Retinal pigment epithelial cell (primary cell): ENCODE measurements around the gene ZFAND6.
"Not testable (repeated sequence)": the region's sequence is repeated elsewhere in the genome, so short reads cannot be mapped to it uniquely, and the experiment has no call there.

Experiments used
- DNase-seq: peaks from one replicate; pipeline ENCODE4 v3.0.0-alpha.2; 2010; ENCODE audit warnings: low read depth
- H3K4me3 ChIP-seq: 2 replicates; pipeline ENCODE4 v1.5.1; 2011; ENCODE audit warnings: mild to moderate bottlenecking, low read length, control low read depth, moderate library complexity
- TF ChIP-seq, protein P1 (sequence below): conservative IDR thresholded peaks from 2 replicates; pipeline ENCODE4 v1.5.1; 2011; ENCODE audit warnings: low read depth, low read length, control low read depth, inconsistent platforms

ZFAND6 gene

DNA sequence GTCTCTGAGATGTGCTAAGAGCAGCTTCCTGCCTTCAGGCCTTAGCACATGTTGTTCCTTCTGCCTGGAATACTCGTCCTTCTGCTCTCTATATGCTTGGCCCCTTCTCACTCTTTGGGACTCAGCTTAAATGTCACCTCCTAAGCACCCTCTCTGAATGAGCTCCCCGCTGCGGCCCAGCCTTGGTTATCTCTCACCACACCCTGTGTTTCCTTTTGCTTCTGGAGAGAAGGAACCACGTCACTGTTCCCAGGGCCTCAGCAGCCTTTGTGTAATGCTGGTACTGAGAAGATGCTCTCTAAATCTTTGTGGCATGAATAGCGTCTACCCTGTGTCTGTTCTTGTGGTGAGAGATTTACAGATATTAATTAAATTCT is 95.5 kb downstream of the ZFAND6 start:
- no peak overlapping the region for H3K4me3 ChIP-seq
- no peak for DNase-seq
- TF ChIP-seq, protein P1, sequence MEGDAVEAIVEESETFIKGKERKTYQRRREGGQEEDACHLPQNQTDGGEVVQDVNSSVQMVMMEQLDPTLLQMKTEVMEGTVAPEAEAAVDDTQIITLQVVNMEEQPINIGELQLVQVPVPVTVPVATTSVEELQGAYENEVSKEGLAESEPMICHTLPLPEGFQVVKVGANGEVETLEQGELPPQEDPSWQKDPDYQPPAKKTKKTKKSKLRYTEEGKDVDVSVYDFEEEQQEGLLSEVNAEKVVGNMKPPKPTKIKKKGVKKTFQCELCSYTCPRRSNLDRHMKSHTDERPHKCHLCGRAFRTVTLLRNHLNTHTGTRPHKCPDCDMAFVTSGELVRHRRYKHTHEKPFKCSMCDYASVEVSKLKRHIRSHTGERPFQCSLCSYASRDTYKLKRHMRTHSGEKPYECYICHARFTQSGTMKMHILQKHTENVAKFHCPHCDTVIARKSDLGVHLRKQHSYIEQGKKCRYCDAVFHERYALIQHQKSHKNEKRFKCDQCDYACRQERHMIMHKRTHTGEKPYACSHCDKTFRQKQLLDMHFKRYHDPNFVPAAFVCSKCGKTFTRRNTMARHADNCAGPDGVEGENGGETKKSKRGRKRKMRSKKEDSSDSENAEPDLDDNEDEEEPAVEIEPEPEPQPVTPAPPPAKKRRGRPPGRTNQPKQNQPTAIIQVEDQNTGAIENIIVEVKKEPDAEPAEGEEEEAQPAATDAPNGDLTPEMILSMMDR: no peak

DNA sequence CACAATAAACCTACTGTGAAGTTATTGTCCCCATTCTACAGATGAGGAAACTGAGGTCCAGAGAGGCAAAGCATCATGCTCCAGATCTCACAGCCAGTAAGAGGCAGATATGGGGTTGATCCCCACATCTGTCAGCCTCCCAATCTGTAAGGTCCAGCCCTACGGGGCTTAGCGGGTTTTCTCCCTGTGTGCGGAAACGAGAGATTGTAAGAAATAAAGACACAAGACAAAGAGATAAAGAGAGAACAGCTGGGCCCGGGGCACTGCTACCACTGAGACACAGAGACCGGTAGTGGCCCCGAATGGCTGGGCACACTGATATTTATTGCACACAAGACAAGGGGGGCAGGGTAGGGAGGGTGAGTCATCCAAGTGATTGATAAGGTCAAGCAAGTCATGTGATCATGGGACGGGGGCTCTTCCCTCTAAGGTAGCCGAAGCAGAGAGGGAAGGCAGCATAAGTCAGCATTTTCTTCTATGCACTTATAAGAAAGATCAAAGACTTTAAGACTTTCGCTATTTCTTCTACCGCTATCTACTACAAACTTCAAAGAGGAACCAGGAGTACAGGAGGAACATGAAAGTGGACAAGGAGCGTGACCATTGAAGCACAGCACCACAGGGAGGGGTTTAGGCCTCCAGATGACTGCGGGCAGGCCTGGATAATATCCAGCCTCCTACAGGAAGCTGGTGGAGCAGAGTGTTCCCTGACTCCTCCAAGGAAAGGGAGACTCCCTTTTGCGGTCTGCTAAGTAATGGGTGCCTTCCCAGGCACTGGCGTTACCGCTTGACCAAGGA is 96.1 kb downstream of the ZFAND6 start:
- not testable (repeated sequence) for DNase-seq, H3K4me3 ChIP-seq

GRCh38 chr15:80156176-80156720 is 96.8 kb downstream of the ZFAND6 start:
- H3K4me3 ChIP-seq: no peak overlapping the region
- TF ChIP-seq, protein P1: no peak
- DNase-seq: no peak

DNA sequence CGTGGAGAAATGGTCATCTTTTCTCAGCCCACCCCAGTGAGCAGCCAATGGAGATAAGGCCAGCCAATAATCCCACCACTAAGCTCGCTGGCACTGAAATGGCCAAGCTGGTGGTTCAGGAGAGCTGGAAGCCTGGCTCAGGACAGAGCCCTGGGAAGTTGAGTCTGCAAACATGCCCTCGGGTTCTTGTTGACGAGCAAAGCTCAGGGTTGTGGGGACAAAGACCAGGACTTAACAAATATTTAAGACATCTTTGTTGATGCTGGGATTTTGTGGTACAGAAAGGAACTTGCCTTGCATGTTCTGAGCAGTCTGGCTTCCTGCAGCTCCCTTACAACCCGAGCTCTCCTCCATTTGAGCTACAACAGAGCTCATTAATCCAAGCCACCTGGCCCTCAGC is 97.7 kb downstream of the ZFAND6 start:
- no peak for DNase-seq
- no peak overlapping the region for H3K4me3 ChIP-seq
- TF ChIP-seq, protein P1: no peak

GRCh38 chr15:80159301-80159700 is 99.8 kb downstream of the ZFAND6 start:
- H3K4me3 ChIP-seq: no peak overlapping the region
- DNase-seq: no peak
- TF ChIP-seq, protein P1: no peak

- DNase-seq: no peak
These were observed 100.5 kb downstream of the ZFAND6 start for GRCh38 chr15:80159811-80160569.

GRCh38 chr15:80160570-80161156 is 101.2 kb downstream of the ZFAND6 start:
- peak; percentile 48 for DNase-seq
- TF ChIP-seq, protein P1: no peak
- no peak overlapping the region for H3K4me3 ChIP-seq

More at GRCh38 chr15:80159811-80160569, 100.5 kb downstream of the ZFAND6 start:
- H3K4me3 ChIP-seq: no peak overlapping the region
- TF ChIP-seq, protein P1: no peak
